Liver (tissue), 3 donors: ENCODE results near the gene CYB5A.

ENCODE experiments used
- CTCF ChIP-seq: fragments of 150-350 bp; IDR thresholded peaks from 2 replicates; pipeline ENCODE4 v1.5.1; 2017; ENCODE audit warnings: improper control_type of control experiment, low read depth, low read length; ENCODE audit not compliant: missing input control
- EGR1 ChIP-seq, 2 donors: IDR thresholded peaks; 2 replicates each; pipeline ENCODE4 v1.6.1; 2016 to 2018; ENCODE audit warnings: antibody characterized with exemption in 2 of 2, low read depth in 2 of 2
- RAD21 ChIP-seq, 2 donors: IDR thresholded peaks; 2 replicates each; pipeline ENCODE4 v1.6.1; 2016; ENCODE audit warnings: antibody characterized with exemption in 2 of 2, mild to moderate bottlenecking in 2 of 2
- SP1 ChIP-seq: IDR thresholded peaks from 2 replicates; pipeline ENCODE4 v1.6.1; 2018; ENCODE audit warnings: antibody characterized with exemption, mild to moderate bottlenecking
- TF ChIP-seq, protein P1 (sequence below): IDR thresholded peaks from 2 replicates; pipeline ENCODE4 v1.6.1; 2016; ENCODE audit warnings: antibody characterized with exemption, mild to moderate bottlenecking
- donor health status: healthy.
- donor health status: healthy.

GRCh38 chr18:74255131-74255616, 36.6 kb downstream of the CYB5A start:
- TF ChIP-seq EGR1 (IDR thresholded peaks at IDR 0.05; ENCODE audit: low read depth in 2 of 2) (no peak), CTCF (no peak), SP1 (no peak), RAD21 (IDR thresholded peaks at IDR 0.05) (no peak)
- TF ChIP-seq, protein P1, sequence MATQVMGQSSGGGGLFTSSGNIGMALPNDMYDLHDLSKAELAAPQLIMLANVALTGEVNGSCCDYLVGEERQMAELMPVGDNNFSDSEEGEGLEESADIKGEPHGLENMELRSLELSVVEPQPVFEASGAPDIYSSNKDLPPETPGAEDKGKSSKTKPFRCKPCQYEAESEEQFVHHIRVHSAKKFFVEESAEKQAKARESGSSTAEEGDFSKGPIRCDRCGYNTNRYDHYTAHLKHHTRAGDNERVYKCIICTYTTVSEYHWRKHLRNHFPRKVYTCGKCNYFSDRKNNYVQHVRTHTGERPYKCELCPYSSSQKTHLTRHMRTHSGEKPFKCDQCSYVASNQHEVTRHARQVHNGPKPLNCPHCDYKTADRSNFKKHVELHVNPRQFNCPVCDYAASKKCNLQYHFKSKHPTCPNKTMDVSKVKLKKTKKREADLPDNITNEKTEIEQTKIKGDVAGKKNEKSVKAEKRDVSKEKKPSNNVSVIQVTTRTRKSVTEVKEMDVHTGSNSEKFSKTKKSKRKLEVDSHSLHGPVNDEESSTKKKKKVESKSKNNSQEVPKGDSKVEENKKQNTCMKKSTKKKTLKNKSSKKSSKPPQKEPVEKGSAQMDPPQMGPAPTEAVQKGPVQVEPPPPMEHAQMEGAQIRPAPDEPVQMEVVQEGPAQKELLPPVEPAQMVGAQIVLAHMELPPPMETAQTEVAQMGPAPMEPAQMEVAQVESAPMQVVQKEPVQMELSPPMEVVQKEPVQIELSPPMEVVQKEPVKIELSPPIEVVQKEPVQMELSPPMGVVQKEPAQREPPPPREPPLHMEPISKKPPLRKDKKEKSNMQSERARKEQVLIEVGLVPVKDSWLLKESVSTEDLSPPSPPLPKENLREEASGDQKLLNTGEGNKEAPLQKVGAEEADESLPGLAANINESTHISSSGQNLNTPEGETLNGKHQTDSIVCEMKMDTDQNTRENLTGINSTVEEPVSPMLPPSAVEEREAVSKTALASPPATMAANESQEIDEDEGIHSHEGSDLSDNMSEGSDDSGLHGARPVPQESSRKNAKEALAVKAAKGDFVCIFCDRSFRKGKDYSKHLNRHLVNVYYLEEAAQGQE = no peak
